ENCODE results near the gene CHGA. TPM values are rescaled to one million over a fixed set of nuclear protein-coding genes. Genes with fewer than 3 reads are reported as not detected.

The CHGA gene
- polyA plus RNA-seq, 3 donors, result 0.08 TPM; not detected in 2

DNA sequence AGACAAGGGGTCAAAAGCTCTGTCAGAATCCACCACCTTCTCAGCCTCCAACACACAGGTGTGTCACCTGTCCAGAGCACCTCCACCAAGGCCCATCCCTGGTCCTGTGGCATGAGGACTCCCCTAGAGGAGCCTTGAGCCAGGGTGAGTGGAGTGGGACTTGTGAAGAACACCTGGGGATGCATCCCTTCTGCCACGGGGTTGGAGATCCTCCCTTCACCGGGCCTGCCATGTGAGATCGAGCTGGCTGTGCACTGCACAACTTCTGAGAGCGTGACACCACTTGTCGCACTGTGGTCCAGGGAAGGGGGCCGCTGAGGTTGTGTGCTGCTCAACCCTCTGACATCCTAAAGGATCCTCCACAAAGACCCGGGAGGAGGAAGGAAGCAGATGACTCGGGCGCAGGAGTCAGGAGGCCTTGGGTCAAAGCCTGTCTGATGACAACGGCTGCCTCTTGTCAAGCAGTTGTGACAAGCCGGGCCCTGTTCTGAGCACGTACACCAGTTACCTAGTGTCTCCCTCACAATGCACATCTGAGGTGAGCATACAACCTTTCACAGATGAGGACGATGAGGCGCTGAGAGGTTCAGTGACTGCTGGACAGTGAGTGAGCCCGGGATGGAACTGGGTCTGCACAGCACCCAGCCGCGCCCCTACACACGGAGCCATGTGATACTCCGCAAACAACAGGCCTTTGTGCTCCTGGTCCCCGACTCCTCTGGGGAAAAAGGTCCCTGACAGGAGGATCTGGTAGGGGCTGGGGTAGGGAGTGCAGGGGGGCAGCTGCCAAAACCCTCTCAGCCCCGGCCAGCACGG, 35.6 kb downstream of the CHGA start:
- no peak for DNase-seq (ENCODE audit: low read depth in 3 of 3, low spot score in 2 of 3)

DNA sequence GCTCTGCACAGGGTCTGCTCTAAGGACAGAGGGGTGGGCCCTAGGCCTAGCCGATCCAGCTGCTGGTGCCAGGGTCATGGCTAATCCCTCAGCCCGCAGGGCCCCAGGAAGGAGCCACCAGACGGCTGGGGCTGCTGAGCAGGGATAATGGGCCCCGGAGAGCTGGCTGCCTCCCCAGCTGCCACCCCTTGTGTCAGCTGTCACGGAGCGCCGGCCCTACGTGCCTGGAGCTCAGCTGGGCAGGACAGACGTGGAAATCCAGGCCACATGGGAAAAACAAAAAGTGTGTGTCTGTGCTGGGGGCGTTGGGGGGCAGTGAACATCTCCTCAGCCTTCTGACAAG, 36.2 kb downstream of the CHGA start:
- DNase-seq (ENCODE audit: low read depth in 3 of 3, low spot score in 2 of 3), result no peak

DNA sequence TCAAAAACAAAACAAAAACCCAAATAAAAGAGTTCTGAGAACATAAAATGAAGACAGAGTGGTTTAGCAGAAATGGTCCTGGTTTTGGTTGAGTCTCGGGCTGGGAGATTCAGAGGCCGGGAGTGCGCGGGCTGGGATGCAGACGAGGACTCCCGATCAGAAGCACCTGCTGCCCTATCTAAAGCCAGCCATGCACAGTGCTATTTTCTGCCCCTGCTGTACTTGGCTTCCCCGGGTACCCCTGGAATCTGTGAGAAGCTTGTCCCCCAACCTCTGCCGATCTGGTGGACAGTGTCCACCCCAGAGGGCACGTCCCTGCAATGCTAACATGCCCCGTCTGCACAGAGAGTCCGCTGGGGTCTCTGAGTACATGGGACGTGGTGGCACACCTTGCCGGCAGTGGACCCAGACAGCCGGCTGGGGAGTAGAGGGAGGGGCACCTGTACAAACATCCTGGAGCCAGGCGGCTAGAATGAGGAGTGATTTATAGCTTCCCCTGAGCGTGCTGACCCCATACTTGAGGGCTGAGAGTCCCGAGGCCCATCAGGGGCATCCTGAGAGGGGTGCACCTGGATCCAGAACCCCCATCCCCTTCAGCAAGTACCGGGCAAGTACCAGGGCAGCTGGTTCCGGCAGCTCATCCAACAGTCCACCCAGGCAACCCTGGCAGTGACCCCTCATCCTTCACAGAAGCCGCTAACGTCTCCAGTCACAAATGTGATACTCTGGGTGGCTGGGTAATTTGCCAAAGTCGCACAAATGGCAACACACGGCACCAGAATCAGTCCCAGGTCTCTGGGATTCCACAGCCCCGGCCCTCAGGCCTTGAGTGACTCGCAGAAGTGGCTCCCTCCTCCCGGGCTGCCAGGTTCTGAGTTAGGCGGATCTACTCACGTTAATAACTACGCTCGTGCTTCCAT, 37.1 kb downstream of the CHGA start:
- DNase-seq (ENCODE audit: low read depth in 3 of 3, low spot score in 2 of 3), result no peak

DNA sequence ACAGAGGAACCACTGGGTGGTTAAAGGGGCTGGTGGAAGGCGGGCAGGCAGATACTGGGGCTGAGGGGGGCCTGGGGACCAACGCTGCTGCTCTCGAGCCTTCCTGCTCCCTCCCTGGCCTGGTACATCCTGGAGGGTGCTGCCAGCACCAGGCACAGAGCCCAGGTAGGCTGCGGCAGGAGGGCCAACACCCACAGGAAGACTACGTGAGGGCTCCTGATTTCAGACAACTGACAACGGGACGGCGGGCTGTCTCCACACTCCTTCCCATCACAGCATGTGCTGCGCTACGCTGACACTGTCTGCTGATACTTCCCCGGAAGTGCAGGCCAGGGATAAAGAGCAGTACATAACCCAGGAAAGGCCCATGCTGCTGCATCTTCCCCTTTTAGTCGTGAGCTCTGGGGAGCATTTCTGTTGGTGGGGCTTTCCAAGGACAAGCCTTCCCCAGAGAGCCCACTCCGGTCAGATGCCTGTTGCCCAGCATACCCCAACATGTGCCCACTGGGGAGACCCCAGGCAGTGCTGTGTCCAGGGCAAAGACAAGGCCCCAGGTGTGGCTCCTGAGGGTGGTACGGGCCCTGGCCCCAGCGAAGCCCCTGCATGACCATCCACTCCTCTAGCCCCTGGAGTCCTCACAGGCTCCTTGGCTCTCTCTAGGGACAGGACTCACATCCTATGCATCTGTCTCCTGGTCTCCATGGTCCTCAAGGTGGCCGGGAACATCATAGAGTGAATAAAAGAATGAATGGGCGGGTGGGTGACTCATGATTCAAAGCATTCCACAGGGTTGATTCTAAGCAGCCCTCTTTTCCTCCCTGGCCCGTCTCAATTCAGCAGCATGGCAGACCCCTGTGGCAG, 38.0 kb downstream of the CHGA start:
- DNase-seq (ENCODE audit: low read depth in 3 of 3, low spot score in 2 of 3), result no peak

DNA sequence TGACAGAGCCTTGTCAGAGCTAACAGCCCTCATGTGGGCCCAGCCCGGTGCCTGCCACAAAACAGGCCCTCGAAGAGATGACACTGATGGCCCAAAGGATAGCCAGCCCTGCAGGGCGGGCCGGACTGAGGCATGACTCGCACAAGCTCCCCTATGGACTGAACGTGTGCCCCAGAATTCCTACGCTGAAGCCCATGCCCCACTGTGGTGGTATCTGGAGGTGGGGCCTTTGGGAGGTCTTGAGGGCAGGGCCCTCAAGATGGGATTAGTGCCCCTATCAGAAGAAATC, 38.6 kb downstream of the CHGA start:
- DNase-seq (ENCODE audit: low read depth in 3 of 3, low spot score in 2 of 3), result no peak

DNA sequence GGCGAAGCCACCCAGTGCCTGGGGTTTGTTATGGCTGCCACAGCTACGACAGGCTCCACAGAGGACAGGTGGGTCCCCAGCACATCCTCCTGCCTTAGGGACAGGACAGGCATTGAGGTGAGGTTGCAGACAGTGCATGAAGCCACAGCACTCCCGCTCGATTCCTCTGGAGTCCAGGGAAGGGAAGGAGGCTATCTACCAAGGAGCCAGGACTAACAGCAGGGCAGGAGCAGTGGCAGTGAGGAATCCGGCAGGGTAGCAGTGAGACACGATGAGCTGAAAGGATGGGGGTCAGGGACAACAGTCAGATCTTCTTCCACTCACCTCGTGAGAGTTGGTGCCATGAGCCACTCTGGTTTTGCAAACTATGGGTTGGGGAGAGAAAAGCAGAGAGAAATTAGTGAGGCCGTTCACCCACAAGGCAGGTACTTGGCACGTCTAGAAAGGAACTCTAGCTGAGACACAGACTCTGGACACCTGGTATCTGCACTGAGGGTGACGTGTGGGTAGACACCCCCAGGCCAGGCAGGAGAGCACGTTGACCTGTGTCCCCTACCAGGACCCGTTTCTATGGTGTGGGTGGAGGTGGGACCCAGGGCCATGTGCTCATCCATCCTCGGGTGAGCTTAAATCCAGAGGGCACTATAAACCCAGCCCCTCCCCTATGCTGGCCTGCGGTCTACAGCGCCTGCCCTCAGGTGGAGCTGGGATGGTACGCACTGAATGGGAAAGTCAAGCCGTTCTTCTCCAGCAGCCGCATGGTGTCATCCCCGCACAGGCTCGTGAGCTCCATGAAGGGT, 39.3 kb downstream of the CHGA start:
- no peak for DNase-seq (ENCODE audit: low read depth in 3 of 3, low spot score in 2 of 3)

DNA sequence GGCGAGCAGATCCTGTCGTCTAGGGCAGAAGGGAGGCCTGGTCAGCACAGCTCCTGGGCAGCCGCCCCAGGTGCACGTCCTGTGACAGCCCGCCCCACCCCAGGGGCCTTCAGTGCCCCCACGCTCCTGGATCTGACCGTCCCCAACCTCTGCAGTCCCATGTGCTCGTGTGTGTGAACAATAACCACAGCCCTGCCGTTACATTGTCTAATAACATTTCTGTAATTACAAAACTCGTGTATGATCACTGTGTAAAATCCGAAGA, 39.8 kb downstream of the CHGA start:
- DNase-seq (ENCODE audit: low read depth in 3 of 3, low spot score in 2 of 3), result no peak

DNA sequence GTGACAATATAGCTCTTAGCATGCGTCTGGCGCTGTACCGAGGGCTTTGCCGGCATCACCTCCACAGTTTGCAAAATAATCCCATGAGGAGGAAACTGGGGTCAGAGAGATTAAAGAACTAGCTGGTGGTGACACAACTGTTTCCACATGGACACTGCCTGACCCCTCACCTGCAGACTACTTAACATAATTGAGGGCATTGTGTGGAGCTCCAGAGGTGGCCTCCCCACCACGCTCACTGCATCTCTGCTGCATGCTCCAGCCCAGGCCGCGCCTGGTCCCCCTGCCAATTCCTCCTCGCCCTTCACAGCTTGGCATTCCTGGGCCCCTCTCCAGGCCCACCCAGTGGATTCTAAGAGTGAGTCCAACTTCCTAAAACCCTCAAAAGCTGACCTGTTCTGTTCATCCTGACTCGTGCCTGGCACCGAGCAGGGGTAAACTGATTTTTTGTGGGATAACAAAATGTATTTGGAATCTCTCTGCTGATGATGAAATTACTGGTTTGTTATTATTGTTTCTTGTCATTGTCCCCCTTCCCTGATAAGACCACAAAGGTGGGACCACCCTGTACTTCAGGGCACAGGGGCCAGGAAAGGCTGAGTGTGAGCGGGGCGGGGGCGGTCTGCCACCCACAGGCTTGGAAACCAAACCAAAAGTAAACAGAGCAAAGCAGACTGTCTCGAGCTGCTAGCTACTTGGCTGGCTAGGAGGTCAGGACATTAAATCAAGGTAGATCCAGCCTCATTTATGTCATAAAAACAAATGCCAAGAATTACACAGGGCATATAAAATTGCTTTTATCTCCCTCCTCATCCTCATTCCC, 40.6 kb downstream of the CHGA start:
- DNase-seq (ENCODE audit: low read depth in 3 of 3, low spot score in 2 of 3), result no peak

DNA sequence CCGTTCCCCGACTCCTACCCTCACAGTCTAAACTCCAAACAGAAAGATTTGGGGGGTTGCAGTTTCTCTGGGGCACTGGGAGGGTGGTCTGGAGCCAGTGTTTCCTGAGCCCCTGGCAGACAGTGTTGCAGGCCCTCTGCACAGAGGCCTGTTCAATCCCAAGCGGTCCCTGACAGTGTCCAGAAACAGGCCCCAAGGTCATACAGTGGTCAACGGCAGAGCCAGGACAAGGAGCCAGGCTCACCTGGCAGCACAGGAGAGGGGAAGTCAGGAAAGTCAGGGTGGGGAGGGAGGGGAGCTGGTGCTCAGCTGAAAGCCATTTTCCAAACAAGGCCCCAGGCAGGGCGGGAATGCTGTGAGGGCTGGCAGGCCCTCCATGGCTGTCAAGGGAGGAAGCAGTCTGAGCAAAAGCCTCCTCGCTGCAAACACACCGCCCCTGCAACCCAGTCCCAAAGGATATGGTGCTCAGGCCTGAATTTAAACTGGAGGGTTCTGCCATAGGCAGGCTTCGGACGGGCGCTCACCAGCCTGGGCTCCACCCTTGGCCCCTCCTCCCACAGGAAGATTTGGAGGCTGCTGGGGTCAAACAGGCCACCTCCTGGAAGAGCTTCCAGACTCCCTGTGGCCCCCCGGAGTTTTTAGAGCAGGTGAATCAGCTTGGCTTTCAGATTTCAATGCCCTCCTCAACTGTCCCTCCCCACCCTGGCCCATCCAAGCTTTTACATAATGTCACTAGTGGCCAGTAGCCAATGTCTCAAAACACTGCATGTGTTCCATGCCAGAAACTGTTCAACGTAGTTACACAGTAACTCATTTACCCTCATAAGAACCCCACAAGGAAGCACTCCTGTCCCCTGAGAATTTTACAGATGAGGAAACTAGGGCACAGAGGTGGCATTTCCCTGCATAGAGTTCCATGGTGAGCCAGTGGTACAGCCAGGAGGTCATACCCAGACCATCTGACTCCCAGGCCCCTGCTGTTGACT, 41.5 kb downstream of the CHGA start:
- DNase-seq (ENCODE audit: low read depth in 3 of 3, low spot score in 2 of 3), result no peak

DNA sequence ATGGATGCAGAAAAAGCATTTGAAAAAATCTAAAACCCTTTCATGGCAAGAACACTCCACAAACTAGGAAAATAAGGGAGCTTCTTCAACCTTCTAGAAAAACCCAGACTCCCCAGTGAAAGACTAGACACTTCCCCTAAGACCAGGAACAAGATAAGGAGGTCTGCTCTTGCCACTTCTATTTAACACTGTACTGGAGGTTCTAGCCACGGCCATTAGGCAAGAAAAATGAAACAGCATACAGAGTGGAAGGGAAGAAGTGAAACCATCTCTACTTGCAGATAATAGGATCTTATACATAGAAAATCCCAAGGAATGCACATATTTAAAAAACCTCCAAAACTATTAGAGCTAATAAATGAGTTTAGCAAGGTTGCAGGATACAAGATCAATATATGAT, 42.3 kb downstream of the CHGA start:
- no peak for DNase-seq (ENCODE audit: low read depth in 3 of 3, low spot score in 2 of 3)

DNA sequence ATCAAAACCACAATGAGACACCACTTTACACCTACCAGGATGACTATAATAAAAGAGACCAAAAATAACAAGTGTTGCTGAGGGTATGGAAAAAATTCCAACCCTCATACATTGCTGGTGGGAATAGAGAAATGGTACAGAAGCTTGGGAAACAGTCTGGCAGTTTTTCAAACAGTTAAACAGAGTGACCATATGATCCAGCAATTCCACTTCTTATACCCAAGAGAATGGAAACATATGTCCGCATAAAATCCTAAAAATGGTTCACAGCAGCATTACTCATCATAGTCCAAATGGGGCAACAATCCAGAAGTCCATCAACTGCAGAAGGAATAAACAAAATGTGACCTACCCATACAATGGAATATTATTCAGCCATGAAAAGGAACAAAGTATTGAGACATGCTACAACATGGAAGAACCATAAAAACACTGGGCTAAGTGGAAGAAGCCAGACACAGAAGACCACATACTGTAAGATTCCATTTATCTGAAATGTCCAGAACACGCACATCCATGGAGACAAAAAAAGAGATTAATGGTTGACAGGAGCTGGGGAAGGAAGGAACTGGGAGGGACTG, 44.5 kb downstream of the CHGA start:
- no peak for DNase-seq (ENCODE audit: low read depth in 3 of 3, low spot score in 2 of 3)

DNA sequence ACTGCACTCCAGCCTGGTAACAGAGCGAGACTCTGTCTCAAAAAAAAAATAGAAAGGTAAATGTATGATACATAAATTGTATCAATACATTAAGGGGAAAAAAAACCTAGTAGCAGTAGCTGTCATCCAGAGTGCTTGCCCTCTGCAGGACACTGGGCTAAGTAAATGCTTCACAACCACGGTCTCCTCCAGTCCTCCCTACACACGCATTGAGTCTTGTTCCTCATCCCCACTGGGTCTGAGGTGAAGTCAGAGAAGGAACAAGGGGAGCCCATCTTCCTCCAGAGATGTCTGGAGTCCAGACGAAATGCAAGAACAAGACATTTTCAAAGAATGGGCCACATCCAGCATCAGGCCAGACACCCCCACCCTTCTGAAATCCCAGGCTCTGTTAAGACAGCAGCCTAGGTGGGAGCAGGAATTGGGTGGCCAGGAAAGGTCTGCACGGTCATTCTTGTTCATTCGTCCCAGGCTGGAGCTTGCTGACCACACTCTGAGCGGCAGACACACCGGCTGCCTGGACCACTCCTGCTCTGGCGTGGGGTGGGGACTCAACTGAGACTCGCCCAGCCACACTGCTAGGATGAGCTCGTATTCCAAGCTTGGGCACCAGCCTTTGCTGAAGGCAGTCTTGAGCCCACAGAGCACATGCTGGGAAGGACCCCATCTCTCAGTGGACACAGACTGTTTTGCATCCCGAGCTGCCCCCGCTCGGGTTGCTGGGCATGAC, 45.5 kb downstream of the CHGA start:
- no peak for DNase-seq (ENCODE audit: low read depth in 3 of 3, low spot score in 2 of 3)

DNA sequence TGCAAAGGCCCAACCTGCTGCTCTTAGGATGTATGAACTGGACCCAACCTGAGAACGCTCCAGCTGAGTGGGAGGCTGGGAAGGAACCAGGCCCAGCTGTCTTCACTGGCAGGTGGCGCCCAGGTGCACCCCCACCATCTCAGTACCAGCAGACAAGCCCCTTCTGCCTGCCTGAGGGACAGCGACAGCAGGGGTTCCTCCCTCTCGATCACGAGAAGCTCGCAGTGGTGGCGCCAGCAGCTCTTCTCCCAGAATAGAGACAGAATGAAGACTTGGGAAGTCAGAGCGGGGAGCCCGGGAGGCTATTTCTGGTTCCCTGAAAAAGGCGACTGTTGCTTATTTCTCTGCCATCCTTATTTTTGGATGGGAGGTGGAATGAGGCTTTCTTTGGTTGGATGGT, 46.5 kb downstream of the CHGA start:
- DNase-seq (ENCODE audit: low read depth in 3 of 3, low spot score in 2 of 3), result no peak

DNA sequence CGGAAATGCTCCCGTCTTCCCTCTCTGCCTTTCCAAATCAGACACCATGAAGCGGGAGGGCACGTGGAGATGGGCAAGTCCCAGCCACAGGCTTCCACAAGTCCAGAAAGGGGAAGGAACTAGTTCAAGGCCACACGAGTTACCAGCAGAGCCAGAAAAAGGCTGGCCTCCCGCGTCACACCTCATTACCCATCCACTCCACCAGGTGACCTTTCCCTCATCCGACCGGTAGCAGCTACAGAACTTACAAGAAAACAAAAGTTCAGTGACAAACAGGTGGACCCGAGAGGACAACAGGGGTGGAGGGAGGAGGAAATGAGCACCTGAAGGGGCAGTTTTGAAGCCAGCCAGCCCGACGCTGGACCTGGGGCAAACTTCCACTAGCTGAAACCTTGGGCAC, 46.9 kb downstream of the CHGA start:
- DNase-seq (ENCODE audit: low read depth in 3 of 3, low spot score in 2 of 3), result peak in 1 of 3 donors; percentile 45

DNA sequence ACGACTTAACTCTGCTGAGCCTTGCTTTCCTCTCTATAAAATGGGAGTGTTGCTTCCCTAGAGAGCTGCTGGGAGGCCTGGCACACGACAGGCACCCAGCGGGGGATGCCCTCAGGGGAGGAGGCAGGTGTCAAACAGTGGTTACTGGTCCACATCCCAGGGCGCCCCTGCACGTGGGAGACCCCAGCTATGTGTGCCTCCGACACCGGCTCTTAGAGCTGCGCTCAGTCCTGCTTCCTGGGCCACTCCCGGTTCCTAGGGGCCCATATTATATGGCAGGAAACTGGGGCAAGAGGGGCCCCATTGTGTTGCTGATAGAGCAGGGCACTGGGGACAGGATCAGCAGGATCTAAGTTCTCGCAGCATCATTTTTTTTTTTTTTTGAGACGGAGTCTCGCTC, 47.3 kb downstream of the CHGA start:
- no peak for DNase-seq (ENCODE audit: low read depth in 3 of 3, low spot score in 2 of 3)

DNA sequence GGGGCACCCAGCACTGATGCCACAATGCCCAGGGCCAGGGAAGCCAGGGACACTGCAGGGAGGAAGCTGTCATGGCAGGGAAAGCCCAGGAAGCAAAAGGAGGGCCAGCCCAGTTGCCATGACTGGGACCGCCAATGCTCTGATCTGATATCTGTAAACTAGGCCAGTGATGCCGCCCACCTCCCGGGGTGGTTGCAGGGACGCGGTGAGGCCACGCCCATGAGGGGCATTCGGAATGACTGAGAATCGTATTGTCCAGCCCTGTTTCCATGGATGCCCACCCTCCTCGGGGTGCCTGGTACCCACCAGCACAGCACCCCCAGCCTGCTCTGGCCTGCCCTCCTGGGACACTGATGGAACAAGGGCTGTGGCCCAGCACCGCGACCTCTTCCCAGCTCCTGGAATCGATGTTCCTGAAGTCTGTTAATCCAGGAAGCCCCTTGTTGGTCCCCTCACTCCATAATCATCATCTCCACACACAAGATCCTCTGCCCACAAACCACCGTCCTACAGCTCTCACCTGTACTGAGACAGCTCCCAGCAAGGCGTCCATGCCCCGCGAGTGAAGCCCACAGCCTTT, 48.7 kb downstream of the CHGA start:
- DNase-seq (ENCODE audit: low read depth in 3 of 3, low spot score in 2 of 3), result no peak

DNA sequence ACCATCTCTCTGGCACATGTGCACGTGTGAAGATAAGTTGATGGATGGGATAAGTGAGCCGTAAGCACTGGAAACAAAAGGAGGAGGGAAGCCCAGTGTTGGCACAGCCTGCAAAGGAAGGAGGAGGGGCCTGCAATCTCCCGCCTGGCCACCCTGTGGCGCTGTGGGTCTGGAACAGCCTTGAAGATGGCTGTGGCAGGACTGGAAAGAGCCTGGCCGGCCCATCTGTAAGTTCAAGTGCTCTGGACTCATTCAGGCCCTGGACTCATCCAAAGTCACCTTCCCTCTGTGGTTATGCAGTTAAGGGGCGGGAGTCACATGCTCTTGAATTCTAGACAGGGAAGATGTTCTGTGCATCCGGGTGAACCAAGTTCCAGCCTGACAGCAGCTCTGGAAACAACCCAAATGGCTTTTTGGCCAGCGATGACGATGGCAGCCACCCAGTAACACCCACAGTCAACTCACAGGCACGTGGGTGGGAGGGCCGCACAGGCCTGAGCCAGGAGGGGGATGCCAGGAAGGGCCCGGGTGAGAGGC, 50.4 kb downstream of the CHGA start:
- DNase-seq (ENCODE audit: low read depth in 3 of 3, low spot score in 2 of 3), result no peak

All from right renal cortex interstitium (tissue), 3 donors.